Neural cell (in vitro differentiated cells): ENCODE data around the gene ITGAX. TPM values are rescaled to one million over a fixed set of nuclear protein-coding genes. Genes with fewer than 3 reads are reported as not detected.

Experiments used
- H2AFZ ChIP-seq: fragments of 200-600, 300-800 bp; sonication (generic), shearing (Covaris generic); 2 replicates; pipeline ENCODE4 v1.6.0; 2014; ENCODE audit warnings: low read depth, mild to moderate bottlenecking, antibody characterized with exemption, low read length, moderate library complexity
- H3F3A ChIP-seq: fragments of 200-600 bp; shearing (Covaris generic); 2 replicates; pipeline ENCODE4 v1.6.1; 2016; ENCODE audit warnings: mild to moderate bottlenecking, moderate library complexity, mixed read lengths, antibody characterized with exemption, low read length; ENCODE audit not compliant: insufficient read depth, poor library complexity, severe bottlenecking
- H3K27ac ChIP-seq: fragments of 200-600, 300-800 bp; sonication (generic), shearing (Covaris generic); 2 replicates; pipeline ENCODE4 v1.5.1; 2014; ENCODE audit warnings: mild to moderate bottlenecking, low read length, moderate library complexity
- H3K27me3 ChIP-seq: fragments of 300-800, 200-600 bp; sonication (generic), shearing (Covaris generic); 2 replicates; pipeline ENCODE4 v1.6.0; 2014; ENCODE audit warnings: mild to moderate bottlenecking, low read depth, low read length, moderate library complexity; ENCODE audit not compliant: insufficient read depth
- H3K36me3 ChIP-seq: fragments of 300-800, 200-600 bp; sonication (generic), shearing (Covaris generic); 2 replicates; pipeline ENCODE4 v1.5.1; 2014; ENCODE audit warnings: mild to moderate bottlenecking, antibody characterized with exemption, low read length, moderate library complexity; ENCODE audit not compliant: insufficient read depth
- H3K4me2 ChIP-seq: fragments of 300-800, 200-600 bp; sonication (generic), shearing (Covaris generic); 2 replicates; pipeline ENCODE4 v1.6.0; 2014; ENCODE audit warnings: mild to moderate bottlenecking, low read length
- H3K4me3 ChIP-seq: fragments of 300-800, 200-600 bp; sonication (generic), shearing (Covaris generic); 2 replicates; pipeline ENCODE4 v1.5.1; 2014; ENCODE audit warnings: mild to moderate bottlenecking, low read length, moderate library complexity
- H3K79me2 ChIP-seq: fragments of 200-600 bp; shearing (Covaris generic); replicated peaks from 2 replicates; pipeline ENCODE4 v1.6.0; 2014; ENCODE audit warnings: mild to moderate bottlenecking, low read length, moderate library complexity; ENCODE audit not compliant: insufficient read depth
- H3K9ac ChIP-seq: fragments of 300-800, 200-600 bp; sonication (generic), shearing (Covaris generic); 2 replicates; pipeline ENCODE4 v1.6.1; 2016; ENCODE audit warnings: mild to moderate bottlenecking, low read length, mixed read lengths
- H3K9me2 ChIP-seq: fragments of 200-600 bp; shearing (Covaris generic); 2 replicates; pipeline ENCODE4 v1.6.1; 2016; ENCODE audit warnings: mild to moderate bottlenecking, low read length, mixed read lengths; ENCODE audit not compliant: insufficient read depth
- H3K9me3 ChIP-seq: fragments of 200-600, 300-800 bp; sonication (generic), shearing (Covaris generic); 2 replicates; pipeline ENCODE4 v1.6.1; 2016; ENCODE audit warnings: mild to moderate bottlenecking, mixed run types, low read length, moderate library complexity, mixed read lengths
- H4K20me1 ChIP-seq: fragments of 200-600 bp; shearing (Covaris generic); 2 replicates; pipeline ENCODE4 v1.6.1; 2016; ENCODE audit warnings: mild to moderate bottlenecking, mixed run types; ENCODE audit not compliant: insufficient read depth
- EP300 ChIP-seq: fragments of 450-650 bp; conservative IDR thresholded peaks from 2 replicates; pipeline ENCODE4 v1.6.1; 2014; ENCODE audit warnings: antibody characterized with exemption, mild to moderate bottlenecking, moderate library complexity; ENCODE audit not compliant: poor library complexity, severe bottlenecking
- EZH2 ChIP-seq: fragments of 200-600, 300-800 bp; shearing (Covaris generic), sonication (generic); IDR thresholded peaks from 2 replicates; pipeline ENCODE4 v1.6.1; 2014; ENCODE audit warnings: antibody characterized with exemption, low read length, borderline replicate concordance, mild to moderate bottlenecking; ENCODE audit not compliant: insufficient read depth, poor library complexity, severe bottlenecking
- MXI1 ChIP-seq: fragments of 450-650 bp; conservative IDR thresholded peaks from 2 replicates; pipeline ENCODE4 v1.6.1; 2014; ENCODE audit warnings: antibody characterized with exemption, mild to moderate bottlenecking; ENCODE audit not compliant: poor library complexity, severe bottlenecking
- POLR2AphosphoS5 ChIP-seq: IDR thresholded peaks from 2 replicates; pipeline ENCODE4 v1.6.1; 2012
- RAD21 ChIP-seq: fragments of 450-650 bp; conservative IDR thresholded peaks from 2 replicates; pipeline ENCODE4 v1.6.1; 2014; ENCODE audit warnings: antibody characterized with exemption, mild to moderate bottlenecking, moderate library complexity
- SMC3 ChIP-seq: fragments of 450-650 bp; conservative IDR thresholded peaks from 2 replicates; pipeline ENCODE4 v1.6.1; 2014; ENCODE audit warnings: antibody characterized with exemption, mild to moderate bottlenecking, moderate library complexity; ENCODE audit not compliant: poor library complexity
- TAF1 ChIP-seq: IDR thresholded peaks from 2 replicates; pipeline ENCODE4 v1.6.1; 2012; ENCODE audit warnings: low read depth
- polyA plus RNA-seq: library from polyadenylated mRNA; depleted of rRNA; stranded (reverse); fragments of >200 nt; gene quantifications from 2 replicates; pipeline ENCODE4 v1.2.3, GENCODE V29; 2014
- TF ChIP-seq, protein P1 (sequence below): IDR thresholded peaks from 2 replicates; pipeline ENCODE4 v1.6.1; 2012; ENCODE audit warnings: borderline replicate concordance
- TF ChIP-seq, protein P2 (sequence below): fragments of 450-650 bp; IDR thresholded peaks from 2 replicates; pipeline ENCODE4 v1.5.1; 2014; ENCODE audit warnings: antibody characterized with exemption, mild to moderate bottlenecking, moderate library complexity; ENCODE audit not compliant: poor library complexity, severe bottlenecking

The ITGAX gene
- polyA plus RNA-seq, 1 donor from 2014 or later = not detected

DNA sequence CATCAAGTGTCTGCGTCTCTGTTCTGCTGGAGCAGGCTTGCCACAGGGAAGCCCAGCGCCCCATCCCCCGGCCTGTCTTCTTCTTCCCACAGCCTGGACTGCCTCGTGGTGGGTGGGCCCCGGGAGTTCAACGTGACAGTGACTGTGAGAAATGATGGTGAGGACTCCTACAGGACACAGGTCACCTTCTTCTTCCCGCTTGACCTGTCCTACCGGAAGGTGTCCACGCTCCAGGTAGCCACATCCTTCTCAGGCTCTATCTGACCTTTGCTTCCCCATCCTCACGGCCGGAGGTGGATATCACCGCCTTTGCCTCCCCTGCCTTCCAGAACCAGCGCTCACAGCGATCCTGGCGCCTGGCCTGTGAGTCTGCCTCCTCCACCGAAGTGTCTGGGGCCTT is 29.8 kb upstream of the ITGAX start:
- TF ChIP-seq RAD21 (no peak), EP300 (no peak), POLR2AphosphoS5 (no peak), TAF1 (no peak), SMC3 (no peak), MXI1 (no peak), EZH2 (no peak)
- TF ChIP-seq, protein P1, sequence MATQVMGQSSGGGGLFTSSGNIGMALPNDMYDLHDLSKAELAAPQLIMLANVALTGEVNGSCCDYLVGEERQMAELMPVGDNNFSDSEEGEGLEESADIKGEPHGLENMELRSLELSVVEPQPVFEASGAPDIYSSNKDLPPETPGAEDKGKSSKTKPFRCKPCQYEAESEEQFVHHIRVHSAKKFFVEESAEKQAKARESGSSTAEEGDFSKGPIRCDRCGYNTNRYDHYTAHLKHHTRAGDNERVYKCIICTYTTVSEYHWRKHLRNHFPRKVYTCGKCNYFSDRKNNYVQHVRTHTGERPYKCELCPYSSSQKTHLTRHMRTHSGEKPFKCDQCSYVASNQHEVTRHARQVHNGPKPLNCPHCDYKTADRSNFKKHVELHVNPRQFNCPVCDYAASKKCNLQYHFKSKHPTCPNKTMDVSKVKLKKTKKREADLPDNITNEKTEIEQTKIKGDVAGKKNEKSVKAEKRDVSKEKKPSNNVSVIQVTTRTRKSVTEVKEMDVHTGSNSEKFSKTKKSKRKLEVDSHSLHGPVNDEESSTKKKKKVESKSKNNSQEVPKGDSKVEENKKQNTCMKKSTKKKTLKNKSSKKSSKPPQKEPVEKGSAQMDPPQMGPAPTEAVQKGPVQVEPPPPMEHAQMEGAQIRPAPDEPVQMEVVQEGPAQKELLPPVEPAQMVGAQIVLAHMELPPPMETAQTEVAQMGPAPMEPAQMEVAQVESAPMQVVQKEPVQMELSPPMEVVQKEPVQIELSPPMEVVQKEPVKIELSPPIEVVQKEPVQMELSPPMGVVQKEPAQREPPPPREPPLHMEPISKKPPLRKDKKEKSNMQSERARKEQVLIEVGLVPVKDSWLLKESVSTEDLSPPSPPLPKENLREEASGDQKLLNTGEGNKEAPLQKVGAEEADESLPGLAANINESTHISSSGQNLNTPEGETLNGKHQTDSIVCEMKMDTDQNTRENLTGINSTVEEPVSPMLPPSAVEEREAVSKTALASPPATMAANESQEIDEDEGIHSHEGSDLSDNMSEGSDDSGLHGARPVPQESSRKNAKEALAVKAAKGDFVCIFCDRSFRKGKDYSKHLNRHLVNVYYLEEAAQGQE = no peak
- TF ChIP-seq, protein P2, sequence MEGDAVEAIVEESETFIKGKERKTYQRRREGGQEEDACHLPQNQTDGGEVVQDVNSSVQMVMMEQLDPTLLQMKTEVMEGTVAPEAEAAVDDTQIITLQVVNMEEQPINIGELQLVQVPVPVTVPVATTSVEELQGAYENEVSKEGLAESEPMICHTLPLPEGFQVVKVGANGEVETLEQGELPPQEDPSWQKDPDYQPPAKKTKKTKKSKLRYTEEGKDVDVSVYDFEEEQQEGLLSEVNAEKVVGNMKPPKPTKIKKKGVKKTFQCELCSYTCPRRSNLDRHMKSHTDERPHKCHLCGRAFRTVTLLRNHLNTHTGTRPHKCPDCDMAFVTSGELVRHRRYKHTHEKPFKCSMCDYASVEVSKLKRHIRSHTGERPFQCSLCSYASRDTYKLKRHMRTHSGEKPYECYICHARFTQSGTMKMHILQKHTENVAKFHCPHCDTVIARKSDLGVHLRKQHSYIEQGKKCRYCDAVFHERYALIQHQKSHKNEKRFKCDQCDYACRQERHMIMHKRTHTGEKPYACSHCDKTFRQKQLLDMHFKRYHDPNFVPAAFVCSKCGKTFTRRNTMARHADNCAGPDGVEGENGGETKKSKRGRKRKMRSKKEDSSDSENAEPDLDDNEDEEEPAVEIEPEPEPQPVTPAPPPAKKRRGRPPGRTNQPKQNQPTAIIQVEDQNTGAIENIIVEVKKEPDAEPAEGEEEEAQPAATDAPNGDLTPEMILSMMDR = no peak
- H3K79me2 ChIP-seq = no peaks in the 10 kb centered on the region
- H3K9ac ChIP-seq = no peak overlapping the region
- H3K27me3 ChIP-seq = peaks cover 1% of the 10 kb centered on the region
- H3K9me3 ChIP-seq = peaks cover 5% of the 10 kb centered on the region
- H4K20me1 ChIP-seq = no peaks in the 10 kb centered on the region
- no peaks in the 10 kb centered on the region for H3K9me2 ChIP-seq
- H3K27ac ChIP-seq = no peak overlapping the region
- no peak overlapping the region for H2AFZ ChIP-seq
- no peak overlapping the region for H3K4me3 ChIP-seq
- H3F3A ChIP-seq = no peaks in the 10 kb centered on the region
- no peaks in the 10 kb centered on the region for H3K36me3 ChIP-seq
- H3K4me2 ChIP-seq = no peak overlapping the region

DNA sequence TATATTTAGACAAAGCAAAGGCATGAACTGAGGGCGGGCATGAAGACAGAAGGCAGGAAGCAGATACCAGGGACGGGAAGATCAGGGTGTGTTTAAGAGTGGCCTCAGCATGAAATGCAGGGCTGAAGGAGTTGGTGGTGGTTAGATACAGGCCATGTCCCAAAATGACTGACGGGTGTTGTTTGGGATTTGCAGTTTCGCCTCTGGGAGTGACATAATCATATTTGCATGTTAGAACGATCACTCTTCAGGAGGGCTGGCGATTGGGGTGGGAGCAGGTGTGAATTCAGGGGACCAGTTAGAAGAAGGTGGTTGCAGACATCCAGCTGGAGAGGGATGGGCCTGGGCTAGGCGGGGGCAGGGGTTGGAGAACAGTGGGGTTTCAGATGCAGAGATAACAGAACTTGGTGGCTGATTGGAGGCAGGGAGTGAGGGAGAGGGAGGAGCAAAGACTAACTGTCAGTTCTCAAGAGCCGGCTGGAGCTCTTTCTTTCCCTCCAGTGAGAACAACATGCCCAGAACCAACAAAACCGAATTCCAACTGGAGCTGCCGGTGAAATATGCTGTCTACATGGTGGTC is 27.2 kb upstream of the ITGAX start:
- H3K4me3 ChIP-seq = no peak overlapping the region
- no peaks in the 10 kb centered on the region for H3K9me2 ChIP-seq
- H4K20me1 ChIP-seq = no peaks in the 10 kb centered on the region
- no peaks in the 10 kb centered on the region for H3K79me2 ChIP-seq
- no peak overlapping the region for H3K27ac ChIP-seq
- no peak overlapping the region for H2AFZ ChIP-seq
- H3K27me3 ChIP-seq = peaks cover 26% of the 10 kb centered on the region
- TF ChIP-seq EP300 (no peak), POLR2AphosphoS5 (no peak)
- no peaks in the 10 kb centered on the region for H3K9me3 ChIP-seq
- H3K9ac ChIP-seq = no peak overlapping the region
- H3K36me3 ChIP-seq = no peaks in the 10 kb centered on the region
- no peak overlapping the region for H3K4me2 ChIP-seq
- H3F3A ChIP-seq = no peaks in the 10 kb centered on the region
